HG03520 (cell line): ENCODE results near the gene SPACA5B.
"Not testable (repeated sequence)": the region's sequence is repeated elsewhere in the genome, so short reads cannot be mapped to it uniquely, and the experiment has no call there.

Experiments
- ATAC-seq: cut with Tn5 transposase; IDR thresholded peaks from one replicate; pipeline ENCODE4 v1.9.1; 2021; ENCODE audit warnings: mild to moderate bottlenecking, moderate library complexity; ENCODE audit not compliant: unreplicated experiment

SPACA5B gene

DNA sequence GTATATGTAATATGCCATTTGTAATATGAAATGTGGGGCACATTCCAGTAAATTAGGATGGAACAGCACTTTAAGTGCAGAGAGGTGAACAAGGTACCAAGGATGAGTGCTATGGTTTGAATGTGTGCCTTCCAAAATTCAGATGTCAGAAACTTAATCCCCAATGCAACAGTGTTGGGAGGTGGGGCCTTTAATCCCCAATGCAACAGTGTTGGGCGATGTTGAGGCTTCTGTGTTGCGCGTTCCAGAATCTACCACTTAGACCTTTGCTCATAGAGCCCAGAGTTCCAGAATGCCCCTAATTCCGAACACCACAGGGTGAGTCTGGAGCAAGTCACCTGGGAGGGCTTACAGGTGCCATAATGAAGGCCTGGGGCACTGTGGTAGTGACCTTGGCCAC, at the start of gene SPACA5B:
Gene SPACA5B, plus strand, starts transcription at position 301 of the 400 bp plus-strand sequence. Its CDS starts 62 bp downstream, at position 363.
- not testable (repeated sequence) for ATAC-seq

DNA sequence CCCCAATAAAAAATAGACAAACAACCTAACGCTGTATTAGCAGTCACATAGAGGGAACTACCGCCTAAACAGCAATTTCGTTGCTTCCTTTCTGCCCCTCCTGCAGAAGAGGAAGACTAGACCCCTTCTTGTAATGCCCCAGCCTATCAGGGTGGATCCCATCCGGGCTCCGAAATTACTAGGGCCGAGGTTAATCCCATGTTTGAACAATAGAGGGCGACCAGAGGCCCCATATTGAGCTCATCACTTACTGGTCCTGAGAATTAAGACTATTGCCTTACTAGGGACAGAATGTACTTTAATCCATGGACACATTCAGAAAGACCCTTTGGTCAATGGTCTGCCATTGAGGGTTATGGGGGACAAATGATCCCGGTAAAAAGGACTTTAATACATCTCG, 47.2 kb upstream of the SPACA5B start:
- no peak for ATAC-seq

DNA sequence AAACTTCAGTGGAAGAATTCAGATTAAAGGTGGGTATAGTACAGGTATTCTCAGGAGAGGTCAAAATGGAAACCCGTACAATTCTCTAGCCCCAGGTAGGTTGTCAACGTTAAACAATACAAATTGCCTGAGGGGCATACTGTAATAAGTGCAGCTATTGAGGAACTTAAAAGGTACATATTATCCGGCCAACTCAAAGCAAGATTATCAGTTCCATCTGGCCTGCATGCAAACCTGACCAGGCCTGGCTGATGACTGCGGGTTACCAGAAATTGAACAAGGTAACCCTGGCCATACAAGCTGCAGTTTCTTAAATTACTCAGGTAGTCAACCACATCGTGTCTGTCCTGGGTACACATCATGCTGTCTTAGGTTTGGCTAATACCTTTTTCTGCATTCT, 46.7 kb upstream of the SPACA5B start:
- no peak for ATAC-seq

DNA sequence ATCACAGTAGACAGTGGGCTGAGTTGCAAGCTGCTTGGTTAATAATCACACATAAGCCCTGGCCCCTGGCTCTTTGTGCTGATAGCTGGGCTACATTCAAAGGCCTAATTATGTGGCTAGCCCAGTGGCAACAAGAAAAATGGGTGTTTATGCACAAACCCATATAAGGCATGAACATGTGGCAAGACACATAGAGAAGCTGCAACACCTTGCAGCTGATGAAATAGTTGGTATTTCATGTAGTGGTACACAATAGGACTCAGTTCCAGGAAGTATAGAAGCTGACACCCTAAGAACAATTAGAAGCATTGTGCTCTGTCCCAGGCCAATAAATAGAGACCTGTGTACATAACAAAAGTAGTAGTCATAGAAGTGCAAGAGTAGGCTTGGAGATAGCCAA, 44.3 kb upstream of the SPACA5B start:
- no peak for ATAC-seq

DNA sequence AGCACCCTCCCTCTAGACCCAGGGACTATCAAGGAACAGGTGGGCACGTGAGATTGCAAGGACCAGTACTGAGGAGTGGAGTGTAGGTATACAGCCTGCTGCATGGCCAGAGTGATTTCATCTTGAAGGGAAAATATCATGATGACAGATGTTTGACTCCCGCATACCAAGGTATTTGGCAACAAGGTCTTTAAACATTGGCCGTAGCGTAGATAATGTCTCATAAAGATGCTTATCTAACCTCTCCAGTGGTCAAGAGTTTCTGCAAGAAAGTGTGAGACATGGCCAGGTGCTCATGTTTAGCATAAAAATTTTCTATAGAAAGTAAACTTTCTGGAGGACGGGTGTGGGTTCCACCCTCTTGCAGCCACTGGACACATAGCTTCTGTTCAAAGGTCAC, 40.3 kb upstream of the SPACA5B start:
- no peak for ATAC-seq

DNA sequence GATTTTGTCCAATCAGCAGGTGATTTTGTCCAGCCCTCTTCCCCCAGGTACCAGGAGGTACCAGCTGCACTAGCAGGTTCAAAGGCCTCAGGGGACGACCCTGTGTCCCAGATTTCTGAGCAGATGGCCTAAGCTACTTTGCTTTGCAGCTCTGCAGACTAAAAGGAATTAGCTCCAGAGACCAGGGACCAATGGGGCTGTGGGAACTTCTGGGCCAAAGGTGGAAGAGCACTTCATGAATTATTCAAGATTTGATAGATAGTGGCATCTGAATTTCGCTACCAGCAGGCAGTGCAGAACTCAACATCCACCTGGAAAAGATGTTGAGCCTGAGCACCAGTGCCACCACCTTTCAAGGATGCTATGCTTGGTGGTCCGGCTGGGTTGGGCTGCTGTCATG, 37.9 kb upstream of the SPACA5B start:
- ATAC-seq = not testable (repeated sequence)

DNA sequence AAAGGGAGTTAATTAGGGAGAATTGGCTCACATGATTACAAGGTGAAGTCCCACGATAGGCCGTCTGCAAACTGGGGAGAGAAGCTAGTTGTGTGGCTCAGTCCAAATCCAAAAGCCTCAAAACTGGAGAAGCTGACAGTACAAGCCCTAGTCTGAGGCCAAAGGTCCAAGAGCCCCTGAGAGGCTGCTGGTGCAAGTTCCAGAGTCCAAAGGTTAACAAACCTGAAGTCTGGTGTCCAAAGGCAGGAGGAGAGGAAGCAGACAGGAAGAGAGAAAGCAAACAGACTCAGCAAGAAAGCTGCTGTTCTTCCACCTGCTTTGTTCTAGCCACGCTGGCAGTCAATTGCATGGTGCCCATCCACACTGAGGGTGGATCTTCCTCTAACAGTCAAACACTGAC, 29.0 kb upstream of the SPACA5B start:
- ATAC-seq = no peak

DNA sequence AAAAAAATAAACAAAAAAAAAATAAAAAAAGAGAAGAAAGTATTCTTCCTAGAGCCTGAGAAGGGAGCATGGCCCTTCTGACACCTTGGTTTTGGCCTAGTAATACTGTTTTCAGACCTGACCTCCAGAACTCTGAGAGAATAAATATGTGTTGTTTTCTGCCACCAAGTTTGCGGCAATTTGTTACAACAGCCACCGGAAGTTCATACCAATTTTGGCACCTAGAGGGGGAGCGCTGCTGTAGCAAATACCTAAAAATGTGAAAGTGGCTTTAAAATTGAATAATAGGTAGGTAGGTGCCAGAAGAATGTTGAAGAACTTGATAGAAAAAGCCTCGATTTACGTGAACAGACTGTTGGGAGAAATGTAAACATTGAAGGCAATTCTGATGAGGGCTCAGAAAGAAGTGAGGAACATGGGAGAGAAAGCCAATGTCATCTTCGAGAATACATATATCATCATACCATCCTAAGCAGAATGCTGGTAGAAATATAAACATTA, 27.5 kb upstream of the SPACA5B start:
- ATAC-seq = no peak

DNA sequence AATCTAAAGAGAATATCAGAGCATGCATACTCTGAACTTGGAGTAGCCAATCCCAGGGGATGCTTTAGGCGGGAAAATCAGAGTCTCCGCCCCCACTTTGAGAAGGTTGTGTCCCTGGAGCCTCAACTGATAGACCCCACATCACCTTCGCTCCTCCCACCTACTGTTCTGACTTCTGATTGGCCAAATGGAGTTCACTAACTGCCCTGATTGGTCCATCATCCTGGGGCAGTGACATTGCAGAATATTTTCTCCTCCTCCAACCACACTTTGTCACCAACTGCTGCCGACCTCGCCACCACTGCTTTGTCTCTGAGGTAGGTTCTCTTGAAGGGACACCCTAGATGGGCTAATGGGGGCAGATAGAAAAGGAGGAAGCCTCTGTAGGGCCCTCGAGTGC, 22.7 kb upstream of the SPACA5B start:
- no peak for ATAC-seq

DNA sequence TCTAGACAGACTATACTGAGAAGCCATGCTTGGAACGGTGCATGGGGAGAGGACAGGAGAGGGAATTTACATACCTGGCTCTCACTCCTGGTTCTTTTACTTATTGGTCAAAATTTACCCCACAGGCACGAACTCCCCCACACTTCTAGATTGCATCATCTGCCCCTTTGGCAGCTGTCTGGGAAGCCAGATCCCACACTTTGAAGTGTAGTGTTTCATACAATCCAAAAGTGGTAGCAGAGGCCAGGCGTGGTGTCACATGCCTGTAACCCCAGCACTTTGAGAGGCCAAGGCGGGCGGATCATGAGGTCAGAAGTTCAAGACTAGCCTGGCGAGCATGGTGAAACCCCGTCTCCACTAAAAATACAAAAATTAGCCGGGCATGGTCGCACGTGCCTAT, 5.1 kb upstream of the SPACA5B start:
- not testable (repeated sequence) for ATAC-seq

DNA sequence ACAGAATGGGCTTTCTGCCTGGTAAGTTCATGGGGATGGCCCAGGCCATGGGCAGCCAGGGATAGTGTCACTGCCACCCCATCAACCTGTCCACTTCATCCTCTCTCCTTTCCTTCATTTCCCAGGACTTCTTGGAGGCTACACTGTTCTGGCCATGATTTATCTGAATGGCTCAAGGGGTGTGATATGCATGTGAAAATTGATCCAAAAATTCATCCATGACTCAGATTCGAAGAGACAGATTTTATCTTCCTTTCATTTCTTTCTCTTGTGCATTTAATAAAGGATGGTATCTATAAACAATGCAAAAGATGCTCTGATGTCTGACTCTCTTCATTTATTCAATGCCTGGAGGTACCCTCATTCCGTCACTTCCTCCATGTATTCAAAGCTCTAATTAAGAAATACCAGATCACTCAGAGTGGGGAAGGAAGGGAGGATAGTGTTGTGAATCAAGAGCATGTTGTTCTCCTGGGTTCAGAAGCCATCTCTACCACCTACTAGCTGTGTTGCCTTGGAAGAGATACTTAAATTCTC, 1.9 kb downstream of the SPACA5B start:
- ATAC-seq = not testable (repeated sequence)

DNA sequence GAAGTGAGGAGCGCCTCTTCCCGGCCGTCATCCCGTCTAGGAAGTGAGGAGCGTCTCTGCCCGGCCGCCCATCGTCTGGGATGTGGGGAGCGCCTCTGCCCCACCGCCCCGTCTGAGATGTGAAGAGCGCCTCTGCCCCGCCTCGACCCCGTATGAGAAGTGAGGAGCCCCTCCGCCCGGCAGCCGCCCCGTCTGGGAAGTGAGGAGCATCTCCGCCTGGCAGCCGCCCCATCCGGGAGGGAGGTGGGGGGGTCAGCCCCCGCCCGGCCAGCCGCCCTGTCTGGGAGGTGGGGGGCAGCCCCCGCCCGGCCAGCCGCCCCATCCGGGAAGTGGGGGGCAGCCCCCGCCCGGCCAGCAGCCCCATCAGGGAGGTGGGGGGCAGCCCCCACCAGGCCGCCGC, 8.7 kb downstream of the SPACA5B start:
- ATAC-seq = not testable (repeated sequence)

DNA sequence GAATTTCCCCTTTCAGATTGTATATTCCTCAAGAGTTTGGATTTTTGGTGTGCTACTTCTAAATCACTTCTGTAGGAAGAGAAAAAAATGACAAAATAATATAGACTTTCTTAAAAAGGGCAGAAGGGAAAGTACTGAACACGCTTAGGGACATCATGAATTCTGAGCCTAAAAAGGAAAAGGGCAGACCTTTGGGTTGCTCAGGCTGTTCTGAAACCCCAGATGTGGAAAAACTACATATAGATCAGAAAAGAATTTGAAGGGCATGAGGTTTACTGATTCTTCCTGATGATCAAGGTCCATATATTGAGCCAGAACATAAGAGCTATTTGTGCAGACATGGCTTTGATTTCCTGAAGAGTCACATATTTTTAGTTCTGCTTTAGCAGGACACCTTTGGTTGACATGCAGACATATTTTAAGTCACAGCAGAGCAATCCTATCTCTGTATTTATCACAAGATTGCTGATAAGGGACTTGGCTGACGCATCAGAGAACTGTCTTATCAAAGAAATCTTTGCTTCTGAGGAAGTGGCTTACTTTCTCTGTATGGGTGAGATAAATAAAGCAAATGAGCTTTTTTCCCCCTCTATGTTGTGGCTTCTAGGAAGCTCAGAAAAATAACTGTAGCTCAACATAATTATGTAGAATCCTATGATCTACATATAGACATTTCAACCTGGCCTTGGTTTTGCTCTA, 11.5 kb downstream of the SPACA5B start:
- ATAC-seq = not testable (repeated sequence)

DNA sequence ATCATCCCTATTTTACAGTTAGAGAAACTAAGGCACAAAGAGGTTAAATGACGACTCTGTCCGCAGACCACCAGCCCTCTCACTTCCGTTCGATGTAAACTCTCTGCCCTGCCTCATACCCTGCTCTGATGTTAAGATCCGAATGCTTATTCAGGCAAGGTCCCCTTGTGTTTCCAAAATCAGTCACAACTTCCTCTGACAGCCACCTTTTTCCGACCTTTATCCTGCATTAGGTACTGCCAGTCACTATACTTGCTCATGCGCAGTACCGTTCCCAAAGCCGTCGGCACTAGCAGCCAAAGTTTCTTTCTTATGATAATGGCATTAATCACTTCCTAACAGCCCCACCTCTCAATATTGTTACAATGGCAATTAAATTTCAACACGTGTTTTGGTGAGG, 12.3 kb downstream of the SPACA5B start:
- not testable (repeated sequence) for ATAC-seq

DNA sequence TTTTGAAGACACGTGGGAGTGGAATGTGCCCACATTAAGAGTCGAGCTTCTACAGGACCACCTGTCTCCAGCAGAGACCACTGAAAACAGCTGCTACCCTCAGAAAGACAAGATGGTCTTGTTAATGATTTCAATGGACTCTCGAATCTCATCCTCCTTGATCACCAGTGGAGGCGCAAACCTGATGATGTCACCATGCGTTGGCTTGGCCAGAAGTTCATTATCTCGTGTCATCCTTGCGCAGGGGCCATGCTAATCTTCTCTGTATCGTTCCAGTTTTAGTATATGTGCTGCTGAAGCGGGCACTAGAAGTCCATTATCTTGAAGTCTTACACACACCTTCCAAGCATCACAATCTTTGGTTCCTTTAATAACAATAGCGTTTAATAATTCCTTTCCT, 23.3 kb downstream of the SPACA5B start:
- no peak for ATAC-seq

DNA sequence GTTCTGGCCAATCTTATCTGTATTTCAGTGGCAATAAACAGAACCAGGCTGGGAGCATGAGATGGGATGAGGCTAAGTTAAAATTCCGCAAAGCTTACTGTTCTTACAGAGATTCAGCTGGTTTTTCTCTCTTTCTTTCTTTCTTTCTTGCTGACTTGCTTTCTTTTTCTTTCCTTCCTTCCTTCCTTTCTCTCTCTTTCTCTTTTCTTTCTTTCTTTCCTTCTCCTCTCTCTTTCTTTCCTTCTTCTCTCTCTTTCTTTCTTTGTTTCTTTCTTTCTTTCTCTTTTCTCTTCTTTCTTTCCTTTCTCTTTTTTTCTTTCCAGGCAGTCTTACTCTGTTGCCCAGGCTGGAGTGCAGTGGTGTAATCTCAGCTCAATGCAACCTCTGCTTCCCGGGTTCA, 24.4 kb downstream of the SPACA5B start:
- ATAC-seq = no peak

DNA sequence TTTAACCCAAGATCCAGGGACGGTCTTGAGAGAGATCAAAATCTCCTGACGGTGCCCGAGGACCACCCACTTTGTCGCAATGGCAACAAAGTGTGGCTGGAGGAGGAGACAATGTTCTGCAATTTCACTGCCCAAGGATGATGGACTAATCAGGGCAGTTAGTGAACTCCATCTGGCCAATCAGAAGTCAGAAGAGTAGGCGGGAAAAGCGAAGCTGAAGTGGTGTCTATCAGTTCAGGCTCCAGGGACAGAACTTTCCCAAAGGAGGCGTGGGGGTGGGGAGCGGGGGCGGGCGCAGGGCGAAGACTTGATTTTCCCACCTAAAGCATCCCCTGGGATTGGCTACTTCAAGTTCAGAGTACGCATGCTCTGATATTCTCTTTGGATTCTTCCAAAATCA, 25.6 kb downstream of the SPACA5B start:
- ATAC-seq = no peak

DNA sequence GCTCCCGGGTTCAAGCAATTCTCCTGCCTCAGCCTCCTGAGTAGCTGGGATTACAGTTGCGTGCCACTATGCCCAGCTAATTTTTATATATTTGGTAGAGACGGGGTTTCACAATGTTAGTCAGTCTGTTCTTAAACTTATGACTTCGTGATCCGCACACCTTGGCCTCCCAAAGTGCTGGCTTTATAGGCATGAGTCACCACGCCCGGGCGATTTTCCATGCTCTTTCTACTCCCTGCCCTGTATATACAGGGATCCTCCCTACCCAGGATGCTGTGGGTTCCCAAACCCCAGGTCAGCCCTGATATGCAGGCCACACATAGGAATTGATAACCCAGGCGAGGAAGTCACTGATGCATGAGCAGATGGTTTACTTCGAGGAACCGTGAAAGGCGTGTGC, 34.8 kb downstream of the SPACA5B start:
- ATAC-seq = no peak

DNA sequence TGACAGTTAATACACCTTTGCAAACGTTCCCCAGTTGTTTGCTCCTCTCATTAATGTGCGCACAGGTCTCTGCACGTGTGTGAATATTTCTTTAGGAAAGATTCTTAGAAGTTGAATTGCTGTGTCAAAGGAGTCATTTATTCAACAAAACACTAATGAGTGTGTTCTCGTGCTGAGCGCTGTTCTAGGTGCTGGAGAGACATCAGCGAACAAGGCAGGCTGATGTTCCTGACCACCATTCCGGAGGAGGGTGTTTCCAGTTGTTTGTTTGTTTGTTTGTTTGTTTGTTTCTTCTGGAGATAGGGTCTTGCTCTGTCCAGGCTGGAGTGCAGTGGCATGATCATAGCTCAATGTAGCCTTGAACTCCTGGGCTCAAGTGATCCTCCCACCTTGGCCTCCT, 35.9 kb downstream of the SPACA5B start:
- not testable (repeated sequence) for ATAC-seq

DNA sequence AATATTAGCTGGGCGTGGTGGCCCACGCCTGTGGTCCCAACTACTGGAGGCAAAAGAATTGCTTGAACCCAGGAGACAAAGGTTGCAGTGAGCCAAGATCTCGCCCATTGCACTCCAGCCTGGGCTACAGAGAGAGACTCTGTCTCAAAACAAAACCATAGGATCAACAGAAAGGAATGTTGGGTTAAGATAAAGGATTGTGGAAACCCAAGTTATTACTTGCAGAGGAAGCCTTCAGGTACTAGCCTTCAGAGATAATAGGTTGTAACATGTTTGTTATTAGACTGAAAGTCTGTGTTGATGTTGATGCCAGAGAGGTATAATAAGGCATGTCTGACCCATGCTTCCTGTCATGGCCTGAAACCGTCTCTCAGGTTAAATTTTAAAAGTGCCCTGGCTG, 49.3 kb downstream of the SPACA5B start:
- no peak for ATAC-seq

DNA sequence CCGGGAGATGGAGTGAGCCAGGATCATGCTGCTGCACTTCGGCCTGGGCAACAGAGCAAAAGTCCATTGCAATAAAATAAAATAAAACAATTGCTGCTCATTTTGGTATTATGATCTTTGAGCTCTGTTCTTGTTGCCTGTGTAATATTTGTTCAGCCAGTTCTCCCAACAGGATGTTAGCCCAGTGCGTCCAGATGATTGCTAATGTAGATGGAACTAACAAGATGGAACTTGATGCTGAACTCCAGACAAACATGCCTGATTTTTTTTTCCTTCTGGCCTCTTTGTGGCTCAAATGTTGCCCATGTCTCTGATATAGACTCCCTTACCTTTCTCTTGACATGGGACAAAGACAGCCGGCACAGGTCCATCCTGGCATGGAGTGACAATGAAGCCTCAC, 50.4 kb downstream of the SPACA5B start:
- ATAC-seq = no peak

DNA sequence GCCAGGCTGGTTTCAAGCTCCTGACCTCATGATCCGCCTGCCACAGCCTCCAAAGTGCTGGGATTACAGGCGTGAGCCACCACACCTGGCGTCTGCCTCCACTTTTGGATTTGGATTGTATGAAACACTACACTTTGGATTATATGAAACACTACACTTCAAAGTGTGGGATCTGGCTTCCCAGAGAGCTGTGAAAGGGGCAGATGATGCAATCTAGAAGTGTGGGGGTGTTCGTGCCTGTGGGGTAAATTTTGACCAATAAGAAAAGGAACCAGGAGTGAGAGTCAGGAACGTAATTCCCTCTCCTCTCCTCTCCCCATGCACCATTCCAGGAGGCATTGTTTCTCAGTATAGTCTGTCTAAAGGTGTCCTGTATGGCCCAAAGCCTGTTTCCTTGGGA, 51.5 kb downstream of the SPACA5B start:
- not testable (repeated sequence) for ATAC-seq
